ENCODE data around the gene KRT6B.

Gene KRT6B

GRCh38 chr12:52486166-52487105 is 34.5 kb upstream of the KRT6B start:
- TF ChIP-seq POLR2AphosphoS5 (IDR thresholded peaks at IDR 0.05; ENCODE audit: low read depth) (no peak), GABPA (IDR thresholded peaks at IDR 0.05; ENCODE audit: low read depth) (no peak), SPI1 (IDR thresholded peaks at IDR 0.05; ENCODE audit: borderline replicate concordance, low read depth) (no peak), REST (IDR thresholded peaks at IDR 0.05; ENCODE audit: insufficient replicate concordance, low read depth) (no peak), CTCF (IDR thresholded peaks at IDR 0.05; ENCODE audit: insufficient read depth, low read length) (no peak)
- Histone ChIP-seq H3K4me3 (replicated peaks; ENCODE audit: insufficient read depth, low read length) (no peak overlapping the region), H3K27ac (replicated peaks) (no peak overlapping the region), H3K27me3 (ENCODE audit: insufficient read depth, poor library complexity, severe bottlenecking) (peaks cover 3% of the 10 kb centered on the region)
- DNase-seq (ENCODE audit: low read depth in 1 of 2, low spot score in 1 of 2) = no peak

- Histone ChIP-seq H3K27ac (replicated peaks) (no peak overlapping the region), H3K27me3 (ENCODE audit: insufficient read depth, poor library complexity, severe bottlenecking) (peaks cover 10% of the 10 kb centered on the region), H3K4me3 (replicated peaks; ENCODE audit: insufficient read depth, low read length) (no peak overlapping the region)
- DNase-seq (ENCODE audit: low read depth in 1 of 2, low spot score in 1 of 2) = no peak
- TF ChIP-seq GABPA (IDR thresholded peaks at IDR 0.05; ENCODE audit: low read depth) = no peak
- TF ChIP-seq REST (IDR thresholded peaks at IDR 0.05; ENCODE audit: insufficient replicate concordance, low read depth) = no peak
Observed at GRCh38 chr12:52480073-52480472, 28.1 kb upstream of the KRT6B start.

GRCh38 chr12:52477651-52478050 is 25.7 kb upstream of the KRT6B start:
- Histone ChIP-seq H3K27ac (replicated peaks) (no peak overlapping the region), H3K4me3 (replicated peaks; ENCODE audit: insufficient read depth, low read length) (no peak overlapping the region), H3K27me3 (ENCODE audit: insufficient read depth, poor library complexity, severe bottlenecking) (peaks cover 7% of the 10 kb centered on the region)
- TF ChIP-seq GABPA (IDR thresholded peaks at IDR 0.05; ENCODE audit: low read depth) = no peak
- no peak for DNase-seq (ENCODE audit: low read depth in 1 of 2, low spot score in 1 of 2)

GRCh38 chr12:52474212-52474611 is 22.3 kb upstream of the KRT6B start:
- TF ChIP-seq CTCF (IDR thresholded peaks at IDR 0.05; ENCODE audit: insufficient read depth, low read length) (no peak), SPI1 (IDR thresholded peaks at IDR 0.05; ENCODE audit: borderline replicate concordance, low read depth) (no peak), GABPA (IDR thresholded peaks at IDR 0.05; ENCODE audit: low read depth) (no peak), REST (IDR thresholded peaks at IDR 0.05; ENCODE audit: insufficient replicate concordance, low read depth) (no peak), POLR2AphosphoS5 (IDR thresholded peaks at IDR 0.05; ENCODE audit: low read depth) (no peak)
- DNase-seq (ENCODE audit: low read depth in 1 of 2, low spot score in 1 of 2) = no peak
- Histone ChIP-seq H3K4me3 (replicated peaks; ENCODE audit: insufficient read depth, low read length) (no peak overlapping the region), H3K27me3 (ENCODE audit: insufficient read depth, poor library complexity, severe bottlenecking) (peaks cover 2% of the 10 kb centered on the region), H3K27ac (replicated peaks) (no peak overlapping the region)

Data from HL-60 (cell line).